Retinal pigment epithelial cell (primary cell): ENCODE measurements around the gene NR3C1.

ENCODE experiments used
- DNase-seq: peaks from one replicate; pipeline ENCODE4 v3.0.0-alpha.2; 2010; ENCODE audit warnings: low read depth
- H3K4me3 ChIP-seq: 2 replicates; pipeline ENCODE4 v1.5.1; 2011; ENCODE audit warnings: mild to moderate bottlenecking, low read length, control low read depth, moderate library complexity
- TF ChIP-seq, protein P1 (sequence below): conservative IDR thresholded peaks from 2 replicates; pipeline ENCODE4 v1.5.1; 2011; ENCODE audit warnings: low read depth, low read length, control low read depth, inconsistent platforms

Gene NR3C1

DNA sequence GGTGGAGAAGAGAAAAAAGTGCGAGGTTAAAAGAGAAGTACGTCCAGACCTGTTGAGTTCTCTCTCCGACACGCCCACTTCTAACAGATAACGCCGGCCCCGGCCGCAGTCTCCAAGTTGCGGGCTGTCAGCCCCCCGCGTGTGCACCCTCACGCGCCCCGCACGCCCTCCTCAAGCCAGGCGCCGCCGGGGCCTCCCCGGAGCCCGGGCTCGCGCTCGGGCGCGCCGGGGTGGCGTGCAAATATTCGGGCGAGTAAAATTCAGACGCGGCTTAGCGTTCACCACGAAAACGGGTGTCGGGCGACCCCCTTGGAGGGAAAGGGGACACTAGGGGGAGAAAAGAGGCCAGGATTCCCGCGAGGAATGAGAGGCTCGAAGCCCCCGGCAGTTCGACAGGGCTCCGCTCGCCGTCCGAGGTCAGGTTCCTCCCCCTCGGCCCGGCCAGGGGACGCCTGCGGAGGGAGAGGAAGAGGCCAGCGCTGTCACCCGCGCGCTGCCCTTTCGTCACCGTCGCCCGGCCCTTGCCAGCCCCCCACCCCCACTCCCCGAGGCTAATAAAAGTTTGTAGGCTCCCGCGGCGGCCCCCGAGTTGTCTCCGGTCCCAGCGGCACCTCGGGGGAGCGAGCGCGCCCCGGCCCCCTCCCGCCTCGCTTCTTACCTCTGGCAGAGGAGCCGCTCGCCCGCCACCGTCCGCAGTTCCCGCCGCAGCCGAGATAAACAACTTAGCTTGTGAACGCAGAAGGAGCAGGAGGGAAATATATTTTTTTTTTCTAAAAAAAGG lies 743 bp downstream of the NR3C1 start:
- DNase-seq = no peak
- peak overlapping the region; percentile 58 for H3K4me3 ChIP-seq
- TF ChIP-seq, protein P1, sequence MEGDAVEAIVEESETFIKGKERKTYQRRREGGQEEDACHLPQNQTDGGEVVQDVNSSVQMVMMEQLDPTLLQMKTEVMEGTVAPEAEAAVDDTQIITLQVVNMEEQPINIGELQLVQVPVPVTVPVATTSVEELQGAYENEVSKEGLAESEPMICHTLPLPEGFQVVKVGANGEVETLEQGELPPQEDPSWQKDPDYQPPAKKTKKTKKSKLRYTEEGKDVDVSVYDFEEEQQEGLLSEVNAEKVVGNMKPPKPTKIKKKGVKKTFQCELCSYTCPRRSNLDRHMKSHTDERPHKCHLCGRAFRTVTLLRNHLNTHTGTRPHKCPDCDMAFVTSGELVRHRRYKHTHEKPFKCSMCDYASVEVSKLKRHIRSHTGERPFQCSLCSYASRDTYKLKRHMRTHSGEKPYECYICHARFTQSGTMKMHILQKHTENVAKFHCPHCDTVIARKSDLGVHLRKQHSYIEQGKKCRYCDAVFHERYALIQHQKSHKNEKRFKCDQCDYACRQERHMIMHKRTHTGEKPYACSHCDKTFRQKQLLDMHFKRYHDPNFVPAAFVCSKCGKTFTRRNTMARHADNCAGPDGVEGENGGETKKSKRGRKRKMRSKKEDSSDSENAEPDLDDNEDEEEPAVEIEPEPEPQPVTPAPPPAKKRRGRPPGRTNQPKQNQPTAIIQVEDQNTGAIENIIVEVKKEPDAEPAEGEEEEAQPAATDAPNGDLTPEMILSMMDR = no peak

DNA sequence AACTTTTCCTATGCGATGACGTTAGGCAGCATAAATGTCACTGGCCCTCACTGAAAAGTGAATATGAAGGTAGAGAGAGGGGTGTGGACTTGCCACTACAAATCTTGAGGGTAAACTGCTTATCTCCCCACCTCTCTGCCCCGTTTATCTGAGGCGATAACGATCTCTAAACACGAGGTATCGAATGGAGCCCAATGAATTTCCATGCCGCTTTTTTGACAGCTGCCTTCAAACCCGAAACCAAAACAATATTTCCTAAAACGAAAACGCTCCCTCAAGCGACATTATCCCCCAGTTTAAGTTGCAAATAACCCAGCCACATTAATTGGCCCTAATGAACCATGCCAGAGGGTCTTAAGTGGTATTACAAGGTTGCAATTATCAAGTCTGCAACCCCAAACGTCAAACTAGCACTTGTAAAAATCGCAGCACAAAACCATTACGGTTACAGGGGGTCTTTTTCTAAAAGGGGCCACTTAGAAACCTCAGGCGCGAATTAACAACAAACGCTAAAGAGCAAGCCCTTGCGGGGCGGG lies 1.4 kb downstream of the NR3C1 start:
- TF ChIP-seq, protein P1 = no peak
- H3K4me3 ChIP-seq = peak overlapping the region; percentile 58
- no peak for DNase-seq

DNA sequence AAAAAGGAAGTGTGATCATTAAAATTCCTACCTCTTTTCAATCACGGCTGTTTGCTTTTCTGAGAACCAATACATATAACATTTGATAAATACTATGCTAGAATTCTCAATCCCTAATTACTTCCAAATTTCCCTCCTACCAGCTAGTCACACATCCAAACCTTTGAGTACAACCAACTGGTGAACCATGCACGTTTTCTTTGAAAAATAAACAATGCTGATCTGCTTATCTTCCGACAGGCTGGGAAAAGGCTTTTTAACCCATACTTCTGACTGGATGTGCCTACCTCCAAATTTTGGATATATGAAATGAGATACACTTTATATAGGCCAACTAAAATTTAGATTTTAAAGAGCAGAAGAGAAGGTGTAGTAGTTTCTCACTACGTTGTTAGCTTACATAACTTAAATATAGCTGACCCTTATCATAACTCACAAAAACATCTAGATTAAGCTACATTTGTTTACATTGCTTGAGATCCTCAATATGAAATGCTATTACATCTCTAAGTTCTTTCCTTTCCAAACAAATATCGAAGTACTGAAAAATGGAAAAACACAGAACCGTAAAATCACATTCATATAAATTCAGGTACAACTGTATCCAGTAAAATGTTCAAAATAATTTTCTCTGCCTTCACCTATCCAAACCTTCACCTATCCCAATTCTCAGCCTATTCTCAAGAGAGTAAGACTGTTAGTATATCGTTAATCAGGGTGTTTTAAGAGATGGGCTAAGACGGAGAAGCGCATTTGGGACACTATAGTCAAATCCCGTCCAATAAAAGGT lies 2.1 kb downstream of the NR3C1 start:
- peak overlapping the region; percentile 58 for H3K4me3 ChIP-seq
- DNase-seq = no peak
- TF ChIP-seq, protein P1 = no peak

DNA sequence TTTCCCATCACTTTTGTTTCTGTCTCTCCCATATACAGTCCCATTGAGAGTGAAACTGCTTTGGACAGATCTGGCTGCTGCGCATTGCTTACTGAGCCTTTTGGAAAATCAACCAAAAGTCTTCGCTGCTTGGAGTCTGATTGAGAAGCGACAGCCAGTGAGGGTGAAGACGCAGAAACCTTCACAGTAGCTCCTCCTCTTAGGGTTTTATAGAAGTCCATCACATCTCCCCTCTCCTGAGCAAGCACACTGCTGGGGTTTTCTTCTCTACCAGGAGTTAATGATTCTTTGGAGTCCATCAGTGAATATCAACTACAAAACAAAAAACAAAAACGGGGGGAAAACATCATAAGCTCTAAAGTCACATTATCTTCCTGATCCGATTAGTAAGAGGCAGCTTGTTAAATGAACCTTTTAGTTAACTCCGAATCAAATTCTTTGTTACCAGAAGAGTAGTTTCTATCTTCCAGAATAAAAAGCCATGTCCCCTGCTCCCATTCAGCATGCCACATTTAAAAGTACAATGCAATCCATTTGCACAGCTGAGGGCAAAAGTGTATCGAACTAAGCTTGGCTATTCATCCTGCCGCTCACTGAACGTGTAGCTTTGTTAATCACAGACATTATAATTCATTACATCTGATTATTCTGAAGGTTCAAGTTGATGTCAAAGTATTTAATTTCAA lies 2.8 kb downstream of the NR3C1 start:
- no peak overlapping the region for H3K4me3 ChIP-seq
- TF ChIP-seq, protein P1 = no peak
- DNase-seq = no peak

- H3K4me3 ChIP-seq = no peak overlapping the region
- no peak for DNase-seq
- TF ChIP-seq, protein P1 = no peak
Observed at GRCh38 chr5:143399616-143400540, 3.6 kb downstream of the NR3C1 start.
